ENCODE measurements around the gene MASP2. TPM values are rescaled to one million over a fixed set of nuclear protein-coding genes. Genes with fewer than 3 reads are reported as not detected.

MASP2 gene
- total and polyA plus RNA-seq, 9 of the 15 experiments (the other 6 are each of a cell fraction or from before 2014, with no cell fraction given) = 0.01 to 0.23 (median 0.06) TPM; not detected in 3

- no peak for TF ChIP-seq E4F1 (CRISPR knock-in tag; IDR thresholded peaks at IDR 0.05; ENCODE audit: borderline replicate concordance)
- no peak; the same call in 1 of the 2 replicates for TF ChIP-seq MYBL2 (IDR thresholded peaks at IDR 0.05; ENCODE audit: low read depth)
- 0 out of 2 replicates have a peak, but pooled peaks have one; percentile 76 for TF ChIP-seq MYBL2 (CRISPR knock-in tag; IDR thresholded peaks at IDR 0.05; ENCODE audit: borderline replicate concordance)
- peak; percentile 20 for TF ChIP-seq DPF2 (IDR thresholded peaks at IDR 0.05)
- TF ChIP-seq GABPB1 (CRISPR knock-in tag; IDR thresholded peaks at IDR 0.05) = peak; percentile 85
- no peak for TF ChIP-seq ZNF212 (CRISPR knock-in tag; IDR thresholded peaks at IDR 0.05)
- peak; percentile 70; the same call in 1 of the 2 replicates for TF ChIP-seq ZBED1 (IDR thresholded peaks at IDR 0.05)
- peak; percentile 74 for TF ChIP-seq CBFB (CRISPR knock-in tag; IDR thresholded peaks at IDR 0.05)
- TF ChIP-seq GABPB2 (CRISPR knock-in tag; conservative IDR thresholded peaks at IDR 0.05) = no peak
- no peak for TF ChIP-seq ZNF134 (CRISPR knock-in tag; conservative IDR thresholded peaks at IDR 0.05)
- peak; percentile 95 for TF ChIP-seq CHD1 (IDR thresholded peaks at IDR 0.05; ENCODE audit: low read length)
- no peak for TF ChIP-seq ARID3A (IDR thresholded peaks at IDR 0.05; ENCODE audit: borderline replicate concordance, low read depth, low read length)
- TF ChIP-seq SIN3B (IDR thresholded peaks at IDR 0.05; ENCODE audit: low read depth) = peak; percentile 88
- TF ChIP-seq ZKSCAN8 (CRISPR knock-in tag; IDR thresholded peaks at IDR 0.05) = no peak
- 0 out of 2 replicates have a peak, but pooled peaks have one; percentile 10 for TF ChIP-seq SMC3 (conservative IDR thresholded peaks at IDR 0.05; ENCODE audit: insufficient read depth, low read depth, low read length)
- TF ChIP-seq RAD51 (IDR thresholded peaks at IDR 0.05; ENCODE audit: borderline replicate concordance, low read depth) = no peak
- peak; percentile 87 for TF ChIP-seq ZNF12 (CRISPR knock-in tag; IDR thresholded peaks at IDR 0.05)
- TF ChIP-seq ZBTB12 (CRISPR knock-in tag; IDR thresholded peaks at IDR 0.05) = no peak
- no peak for TF ChIP-seq NR4A1 (CRISPR knock-in tag; IDR thresholded peaks at IDR 0.05)
- no peak; the same call in 1 of the 2 replicates for TF ChIP-seq NR4A1 (tag; IDR thresholded peaks at IDR 0.05)
- TF ChIP-seq SIRT6 (IDR thresholded peaks at IDR 0.05; ENCODE audit: low read depth, low read length) = no peak
- peak; percentile 56; the same call in 1 of the 2 replicates for TF ChIP-seq HDAC8 (tag; IDR thresholded peaks at IDR 0.05)
- TF ChIP-seq KDM5B (IDR thresholded peaks at IDR 0.05; ENCODE audit: insufficient replicate concordance, low read depth, low read length) = peak; percentile 88
- no peak for TF ChIP-seq CBX3 (IDR thresholded peaks at IDR 0.05; ENCODE audit: borderline replicate concordance in 1 of 2, low read length in 2 of 2)
These were observed 34.5 kb downstream of the MASP2 start, which contains the start of gene TARDBP (continued) for GRCh38 chr1:11012260-11013159.
